Measurements from ENCODE around the gene PHPT1. TPM values are rescaled to one million over a fixed set of nuclear protein-coding genes. Genes with fewer than 3 reads are reported as not detected.
"Not testable (repeated sequence)": the region's sequence is repeated elsewhere in the genome, so short reads cannot be mapped to it uniquely, and the experiment has no call there.

Gene PHPT1
- total RNA-seq, 1 experiment from 2014 or later: 161 TPM

- no peaks in the 10 kb centered on the region for H4K20me1 ChIP-seq (ENCODE audit: control insufficient read depth, insufficient read depth, insufficient read length)
- H3K9me3 Mint-ChIP-seq: peaks cover 47 to 64% of the 10 kb centered on the region in 2 experiments
- peaks cover 5 to 6% of the 10 kb centered on the region in 2 experiments for H3K4me1 Mint-ChIP-seq
- no peak overlapping the region for H3K56ac ChIP-seq (ENCODE audit: insufficient read length, low read depth, low read length)
- no peak overlapping the region for H3K4me2 ChIP-seq (ENCODE audit: insufficient read depth, insufficient read length, low read length)
- no peak overlapping the region for H3K23ac ChIP-seq (ENCODE audit: insufficient read length, low read depth, low read length)
- H3K23me2 ChIP-seq (ENCODE audit: insufficient read length, low read depth, low read length, poor library complexity, severe bottlenecking): peaks cover 4% of the 10 kb centered on the region
- H3K27me3 ChIP-seq (ENCODE audit: insufficient read depth, low read length): no peaks in the 10 kb centered on the region
- H2BK15ac ChIP-seq (ENCODE audit: low read depth, low read length): no peak overlapping the region
- no peak overlapping the region for H2BK20ac ChIP-seq (ENCODE audit: low read depth, low read length, poor library complexity, severe bottlenecking)
- 0 out of 2 replicates have a peak, but pooled peaks cover 3% of the 10 kb centered on the region for H3K4me1 ChIP-seq (ENCODE audit: insufficient read depth, low read length)
- H3K36me3 Mint-ChIP-seq (ENCODE audit: insufficient read depth in 1 of 3, low read depth in 3 of 3): peaks cover 15 to 40% (median 37%) of the 10 kb centered on the region in 3 experiments
- H2AK5ac ChIP-seq (ENCODE audit: insufficient read length, low read length): no peak overlapping the region
- H3K27ac ChIP-seq (ENCODE audit: insufficient read length, low read depth, low read length): no peak overlapping the region
- no peak overlapping the region for H3K27ac Mint-ChIP-seq
- H4K91ac ChIP-seq (ENCODE audit: insufficient read length, low read depth, low read length): no peak overlapping the region
- peaks cover 2% of the 10 kb centered on the region; the same call in 1 of the 2 replicates for H3K79me2 ChIP-seq (ENCODE audit: insufficient read depth, low read length)
- peaks cover 18% of the 10 kb centered on the region for H3K27me3 Mint-ChIP-seq (ENCODE audit: low read depth)
- H2BK5ac ChIP-seq (ENCODE audit: insufficient read length, low read length): no peak overlapping the region
- H3K4ac ChIP-seq (ENCODE audit: low read depth, low read length): no peak overlapping the region
- H3K79me1 ChIP-seq (ENCODE audit: insufficient read depth, low read depth, low read length, poor library complexity, severe bottlenecking): peaks cover 2% of the 10 kb centered on the region
- TF ChIP-seq, protein P1, sequence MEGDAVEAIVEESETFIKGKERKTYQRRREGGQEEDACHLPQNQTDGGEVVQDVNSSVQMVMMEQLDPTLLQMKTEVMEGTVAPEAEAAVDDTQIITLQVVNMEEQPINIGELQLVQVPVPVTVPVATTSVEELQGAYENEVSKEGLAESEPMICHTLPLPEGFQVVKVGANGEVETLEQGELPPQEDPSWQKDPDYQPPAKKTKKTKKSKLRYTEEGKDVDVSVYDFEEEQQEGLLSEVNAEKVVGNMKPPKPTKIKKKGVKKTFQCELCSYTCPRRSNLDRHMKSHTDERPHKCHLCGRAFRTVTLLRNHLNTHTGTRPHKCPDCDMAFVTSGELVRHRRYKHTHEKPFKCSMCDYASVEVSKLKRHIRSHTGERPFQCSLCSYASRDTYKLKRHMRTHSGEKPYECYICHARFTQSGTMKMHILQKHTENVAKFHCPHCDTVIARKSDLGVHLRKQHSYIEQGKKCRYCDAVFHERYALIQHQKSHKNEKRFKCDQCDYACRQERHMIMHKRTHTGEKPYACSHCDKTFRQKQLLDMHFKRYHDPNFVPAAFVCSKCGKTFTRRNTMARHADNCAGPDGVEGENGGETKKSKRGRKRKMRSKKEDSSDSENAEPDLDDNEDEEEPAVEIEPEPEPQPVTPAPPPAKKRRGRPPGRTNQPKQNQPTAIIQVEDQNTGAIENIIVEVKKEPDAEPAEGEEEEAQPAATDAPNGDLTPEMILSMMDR (conservative IDR thresholded peaks at IDR 0.05): no peak
- H2BK120ac ChIP-seq (ENCODE audit: low read depth, low read length, poor library complexity, severe bottlenecking): no peak overlapping the region
- no CpG with 5 or more reads among the region's 11 CpGs for WGBS (ENCODE audit: extremely low coverage, insufficient read length, low lambda C conversion rate)
- H4K8ac ChIP-seq (replicated peaks; ENCODE audit: insufficient read length, low read depth, low read length): no peak overlapping the region
- no peak overlapping the region for H2BK12ac ChIP-seq (ENCODE audit: insufficient read length, low read depth, low read length)
- no peak for DNase-seq
- no peak overlapping the region for H4K5ac ChIP-seq (ENCODE audit: insufficient read length, low read depth, low read length)
- peaks cover 6% of the 10 kb centered on the region for H3K9me3 ChIP-seq (ENCODE audit: control insufficient read depth, low read depth, low read length)
- no peak overlapping the region for H2AFZ ChIP-seq (ENCODE audit: low read length)
- no peak overlapping the region for H3K18ac ChIP-seq (ENCODE audit: insufficient read length, low read depth, low read length)
- no peak overlapping the region for H3K9ac ChIP-seq (ENCODE audit: extremely low read depth, insufficient read length, low read length)
- no peak overlapping the region for H3K14ac ChIP-seq (ENCODE audit: insufficient read depth, low read length)
- H3K4me3 Mint-ChIP-seq: peak overlapping the region in 1 of 2 experiments; percentile 66; a peak in 1 of 5 replicates
- no peak overlapping the region for H3T11ph ChIP-seq (ENCODE audit: low read length)
These were observed 19.4 kb downstream of the PHPT1 start for GRCh38 chr9:136868644-136869043.

DNA sequence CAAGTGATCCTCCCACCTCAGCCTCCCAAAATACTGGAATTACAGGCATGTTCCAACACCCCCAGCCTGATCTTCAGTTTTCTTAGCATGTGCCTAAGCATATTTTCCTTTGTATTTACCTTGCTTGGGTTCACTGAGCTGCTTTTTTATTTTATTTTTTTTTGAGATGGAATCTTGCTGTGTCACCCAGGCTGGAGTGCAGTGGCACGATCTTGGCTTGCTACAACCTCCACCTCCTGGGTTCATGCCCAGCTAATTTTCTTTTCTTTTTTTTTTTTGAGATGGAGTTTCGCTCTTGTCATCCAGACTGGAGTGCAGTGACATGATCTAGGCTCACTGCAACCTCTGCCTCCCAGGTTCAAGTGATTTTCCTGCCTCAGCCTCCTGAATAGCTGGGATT, 20.4 kb downstream of the PHPT1 start:
- H2BK20ac ChIP-seq (ENCODE audit: low read depth, low read length, poor library complexity, severe bottlenecking); H3K4me3 Mint-ChIP-seq; H3K56ac ChIP-seq (ENCODE audit: insufficient read length, low read depth, low read length); H3K4me1 ChIP-seq (ENCODE audit: insufficient read depth, low read length); H2BK120ac ChIP-seq (ENCODE audit: low read depth, low read length, poor library complexity, severe bottlenecking); H4K91ac ChIP-seq (ENCODE audit: insufficient read length, low read depth, low read length); H4K8ac ChIP-seq (replicated peaks; ENCODE audit: insufficient read length, low read depth, low read length); DNase-seq; H3K27ac Mint-ChIP-seq; H3K4ac ChIP-seq (ENCODE audit: low read depth, low read length); H3K27ac ChIP-seq (ENCODE audit: insufficient read length, low read depth, low read length); H3K18ac ChIP-seq (ENCODE audit: insufficient read length, low read depth, low read length); H3K9ac ChIP-seq (ENCODE audit: extremely low read depth, insufficient read length, low read length); H3K14ac ChIP-seq (ENCODE audit: insufficient read depth, low read length); H3K23ac ChIP-seq (ENCODE audit: insufficient read length, low read depth, low read length); H3K4me2 ChIP-seq (ENCODE audit: insufficient read depth, insufficient read length, low read length); H3K4me1 Mint-ChIP-seq; H3T11ph ChIP-seq (ENCODE audit: low read length); H3K79me1 ChIP-seq (ENCODE audit: insufficient read depth, low read depth, low read length, poor library complexity, severe bottlenecking); H4K5ac ChIP-seq (ENCODE audit: insufficient read length, low read depth, low read length); H2AK5ac ChIP-seq (ENCODE audit: insufficient read length, low read length); H2BK5ac ChIP-seq (ENCODE audit: insufficient read length, low read length); H2AFZ ChIP-seq (ENCODE audit: low read length); H3K27me3 ChIP-seq (ENCODE audit: insufficient read depth, low read length); H3K79me2 ChIP-seq (ENCODE audit: insufficient read depth, low read length); H3K23me2 ChIP-seq (ENCODE audit: insufficient read length, low read depth, low read length, poor library complexity, severe bottlenecking); H2BK12ac ChIP-seq (ENCODE audit: insufficient read length, low read depth, low read length); H2BK15ac ChIP-seq (ENCODE audit: low read depth, low read length); H4K20me1 ChIP-seq (ENCODE audit: control insufficient read depth, insufficient read depth, insufficient read length): not testable (repeated sequence)
- peaks cover 14% of the 10 kb centered on the region for H3K9me3 ChIP-seq (ENCODE audit: control insufficient read depth, low read depth, low read length)
- no CpG with 5 or more reads among the region's 2 CpGs for WGBS (ENCODE audit: extremely low coverage, insufficient read length, low lambda C conversion rate)
- peaks cover 10 to 32% (median 28%) of the 10 kb centered on the region in 3 experiments; a peak in 6 of 7 replicates for H3K36me3 Mint-ChIP-seq (ENCODE audit: insufficient read depth in 1 of 3, low read depth in 3 of 3)
- H3K9me3 Mint-ChIP-seq: peaks cover 51 to 65% of the 10 kb centered on the region in 2 experiments
- H3K27me3 Mint-ChIP-seq (ENCODE audit: low read depth): peaks cover 18% of the 10 kb centered on the region
